ENCODE measurements around the gene PPFIA3. TPM values are rescaled to one million over a fixed set of nuclear protein-coding genes. Genes with fewer than 3 reads are reported as not detected.

PPFIA3 gene
- total and polyA plus RNA-seq, 2 experiments from 2014 or later: 25.4 to 29.7 TPM

GRCh38 chr19:49127674-49128544, 8.6 kb downstream of the PPFIA3 start:
- TF ChIP-seq JUNB (IDR thresholded peaks at IDR 0.05; ENCODE audit: unreplicated experiment) (no peak), CTCF (conservative IDR thresholded peaks at IDR 0.05; ENCODE audit: low read depth in 2 of 2) (no peak), EZH2 (IDR thresholded peaks at IDR 0.05; ENCODE audit: low read depth, unreplicated experiment) (no peak), POLR2AphosphoS5 (IDR thresholded peaks at IDR 0.05; ENCODE audit: low read depth) (peak; percentile 97), CREB1 (CRISPR knock-in tag; IDR thresholded peaks at IDR 0.05; ENCODE audit: low read depth) (peak; percentile 45; the same call in 1 of the 2 replicates)
- peaks cover 13% of the 10 kb centered on the region for H3K27me3 Mint-ChIP-seq (ENCODE audit: insufficient read depth, low read depth, poor library complexity)
- Histone ChIP-seq H3K27ac (ENCODE audit: low read depth) (no peak overlapping the region), H3K27me3 (ENCODE audit: insufficient read depth) (peaks cover 5% of the 10 kb centered on the region; the same call in 1 of the 2 replicates), H2AFZ (peak overlapping the region; percentile 100), H3K36me3 (ENCODE audit: insufficient read depth) (no peaks in the 10 kb centered on the region), H3K79me2 (replicated peaks; ENCODE audit: insufficient read depth) (no peaks in the 10 kb centered on the region), H3K4me1 (ENCODE audit: insufficient read depth) (peaks cover 18% of the 10 kb centered on the region), H3K9me2 (ENCODE audit: insufficient read depth) (no peaks in the 10 kb centered on the region), H3K4me3 (peak overlapping the region; percentile 69), H3F3A (replicated peaks; ENCODE audit: low read depth) (peaks cover 10% of the 10 kb centered on the region; the same call in 1 of the 2 replicates), H3K4me2 (peak overlapping the region; percentile 92), H4K20me1 (replicated peaks; ENCODE audit: insufficient read depth) (no peaks in the 10 kb centered on the region)
- DNase-seq (ENCODE audit: low spot score) (peak; percentile 99), ATAC-seq (peak; percentile 72)
- no peaks in the 10 kb centered on the region; the same call in 2 of the 3 replicates for H3K36me3 Mint-ChIP-seq (ENCODE audit: low read depth)
- H3K9me3 Mint-ChIP-seq: no peaks in the 10 kb centered on the region
- peak overlapping the region; percentile 85 for H3K4me3 Mint-ChIP-seq
- peak overlapping the region; percentile 83; the same call in 1 of the 2 replicates for H3K27ac Mint-ChIP-seq
- peaks cover 23% of the 10 kb centered on the region for H3K4me1 Mint-ChIP-seq

GRCh38 chr19:49128545-49129237, 9.3 kb downstream of the PPFIA3 start:
- ATAC-seq (no peak), DNase-seq (ENCODE audit: low spot score) (no peak)
- H3F3A ChIP-seq (replicated peaks; ENCODE audit: low read depth): peaks cover 13% of the 10 kb centered on the region; the same call in 1 of the 2 replicates
- H3K27ac ChIP-seq (ENCODE audit: low read depth): 0 out of 2 replicates have a peak overlapping the region, but pooled peaks have one; percentile 39
- no peaks in the 10 kb centered on the region for H3K36me3 ChIP-seq (ENCODE audit: insufficient read depth)
- H4K20me1 ChIP-seq (replicated peaks; ENCODE audit: insufficient read depth): no peaks in the 10 kb centered on the region
- H3K27me3 ChIP-seq (ENCODE audit: insufficient read depth): peaks cover 3% of the 10 kb centered on the region; the same call in 1 of the 2 replicates
- H3K4me2 ChIP-seq: peak overlapping the region; percentile 92
- peaks cover 5% of the 10 kb centered on the region for H3K36me3 Mint-ChIP-seq (ENCODE audit: low read depth)
- 0 out of 2 replicates have a peak overlapping the region, but pooled peaks have one; percentile 2 for H3K27ac Mint-ChIP-seq
- H3K4me1 Mint-ChIP-seq: peaks cover 27% of the 10 kb centered on the region
- H3K4me3 Mint-ChIP-seq: peak overlapping the region; percentile 85
- H3K9me3 Mint-ChIP-seq: no peaks in the 10 kb centered on the region
- peak overlapping the region; percentile 69 for H3K4me3 ChIP-seq
- H2AFZ ChIP-seq: peak overlapping the region; percentile 100; the same call in 1 of the 2 replicates
- peaks cover 18% of the 10 kb centered on the region for H3K4me1 ChIP-seq (ENCODE audit: insufficient read depth)
- peaks cover 8% of the 10 kb centered on the region for H3K27me3 Mint-ChIP-seq (ENCODE audit: insufficient read depth, low read depth, poor library complexity)
- H3K79me2 ChIP-seq (replicated peaks; ENCODE audit: insufficient read depth): no peaks in the 10 kb centered on the region
- no peaks in the 10 kb centered on the region for H3K9me2 ChIP-seq (ENCODE audit: insufficient read depth)
- TF ChIP-seq EZH2phosphoT487 (IDR thresholded peaks at IDR 0.05; ENCODE audit: unreplicated experiment) (no peak), STAT1 (IDR thresholded peaks at IDR 0.05; ENCODE audit: unreplicated experiment) (no peak), JUNB (IDR thresholded peaks at IDR 0.05; ENCODE audit: unreplicated experiment) (no peak), ZNF462 (CRISPR knock-in tag; IDR thresholded peaks at IDR 0.05) (no peak), ZNF114 (CRISPR knock-in tag; IDR thresholded peaks at IDR 0.05) (no peak), CREB1 (CRISPR knock-in tag; IDR thresholded peaks at IDR 0.05; ENCODE audit: low read depth) (no peak)
